CD4-positive, alpha-beta T cell treated with Interleukin-17A for 1 hour (primary cell): ENCODE measurements around the gene CDK5RAP3.

Source experiments
- DNase-seq: peaks from one replicate; pipeline ENCODE4 v3.0.0-alpha.2; 2020

CDK5RAP3 gene

DNA sequence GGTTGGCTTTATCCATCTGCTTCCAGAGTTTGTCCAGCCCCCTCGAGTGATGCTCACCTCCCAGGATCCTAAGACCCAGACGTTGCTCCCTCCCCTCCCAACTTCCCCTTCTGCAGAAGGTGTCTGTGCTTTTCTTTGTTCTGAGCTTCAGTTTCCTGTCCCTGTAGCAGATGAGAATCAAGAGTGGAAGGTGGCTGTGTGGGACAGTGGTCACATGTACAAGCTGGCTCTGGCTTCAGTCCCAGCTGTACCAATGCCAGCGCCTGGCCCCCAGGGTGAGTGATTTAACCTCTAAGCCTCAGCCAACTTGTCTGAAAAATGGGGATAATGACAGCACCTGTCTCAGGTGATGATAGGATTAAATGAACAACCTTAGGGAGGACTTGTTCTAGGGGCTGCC, 21.0 kb upstream of the CDK5RAP3 start:
- peak; percentile 11 for DNase-seq

DNA sequence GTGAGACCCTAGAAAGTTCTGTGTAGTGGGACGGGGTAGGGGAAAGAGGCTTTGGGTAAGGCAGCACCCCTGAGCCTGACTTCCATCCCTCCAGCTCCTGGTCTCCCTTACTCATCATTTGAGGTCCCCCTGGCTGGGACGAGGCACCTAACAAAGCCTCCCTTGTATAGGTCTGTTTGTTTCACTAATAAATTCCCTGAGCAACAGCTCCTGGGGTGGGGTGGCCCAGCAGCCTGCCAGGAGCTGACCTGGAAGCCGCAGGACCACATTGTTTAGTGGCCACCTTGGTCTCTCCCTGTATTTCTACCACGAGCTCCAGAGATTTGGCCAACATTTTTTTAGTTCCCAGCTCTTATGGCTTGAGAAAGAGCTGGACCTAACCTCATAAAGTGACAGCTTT, 20.5 kb upstream of the CDK5RAP3 start:
- no peak for DNase-seq

DNA sequence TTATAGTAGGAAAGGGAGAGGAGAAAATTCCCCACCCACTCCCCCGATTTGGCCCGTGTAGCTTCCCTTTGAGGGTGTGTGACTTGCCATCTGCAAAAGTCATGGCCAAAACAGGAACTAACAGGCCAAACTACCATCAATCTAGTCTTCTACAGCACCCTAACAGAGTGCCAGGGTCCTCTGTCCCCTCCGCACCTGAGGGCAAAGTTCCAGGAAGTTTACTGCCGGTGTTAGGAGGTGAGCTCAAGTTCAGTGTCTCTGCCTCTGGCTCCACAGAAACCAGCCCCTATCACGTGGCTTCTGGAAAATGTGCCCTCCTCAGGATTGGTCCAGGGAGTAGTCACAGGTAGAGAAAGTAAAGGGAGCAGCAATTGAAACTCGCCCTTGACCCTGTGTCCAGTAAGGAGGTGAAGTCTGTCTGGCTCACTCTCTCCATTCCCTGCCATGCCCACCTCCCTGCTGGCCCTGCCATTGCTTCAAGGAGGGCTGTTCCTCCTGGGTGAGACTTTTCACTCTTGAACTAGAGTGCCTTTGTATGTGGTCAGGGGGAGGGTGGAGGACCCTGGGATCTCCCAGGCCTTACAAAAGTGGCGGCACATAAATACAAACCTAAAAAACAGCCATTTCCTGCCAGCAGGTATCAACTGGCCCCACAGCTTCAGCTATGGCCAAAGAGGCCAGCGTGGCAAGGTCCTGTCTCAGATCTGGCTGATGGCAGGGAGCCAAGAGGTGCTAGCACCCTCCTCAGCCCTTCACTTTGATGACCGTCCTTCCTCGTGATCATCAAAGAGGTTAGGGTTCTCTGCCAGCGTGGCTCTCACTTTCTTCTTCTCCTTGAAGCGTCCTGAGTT, 18.5 kb upstream of the CDK5RAP3 start:
- no peak for DNase-seq

DNA sequence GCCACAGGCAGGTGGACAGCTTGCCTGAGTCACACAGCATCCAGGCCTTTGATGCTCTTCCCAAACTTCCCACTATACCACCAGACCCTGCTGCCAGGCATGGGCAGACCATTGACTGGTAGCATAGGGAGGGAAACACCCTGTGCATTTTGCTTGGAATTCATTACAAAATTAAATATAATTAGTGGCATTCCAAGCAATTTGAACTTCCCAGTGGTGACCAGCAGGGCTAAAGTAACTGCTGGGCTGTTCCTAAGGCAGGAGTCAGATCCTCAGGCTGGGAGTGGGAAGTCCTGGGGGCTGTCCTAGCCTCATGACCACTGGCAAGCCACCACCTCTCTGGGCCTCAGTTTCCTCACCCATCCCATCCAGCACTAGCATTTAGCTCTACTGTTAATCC, 17.0 kb upstream of the CDK5RAP3 start:
- no peak for DNase-seq

DNA sequence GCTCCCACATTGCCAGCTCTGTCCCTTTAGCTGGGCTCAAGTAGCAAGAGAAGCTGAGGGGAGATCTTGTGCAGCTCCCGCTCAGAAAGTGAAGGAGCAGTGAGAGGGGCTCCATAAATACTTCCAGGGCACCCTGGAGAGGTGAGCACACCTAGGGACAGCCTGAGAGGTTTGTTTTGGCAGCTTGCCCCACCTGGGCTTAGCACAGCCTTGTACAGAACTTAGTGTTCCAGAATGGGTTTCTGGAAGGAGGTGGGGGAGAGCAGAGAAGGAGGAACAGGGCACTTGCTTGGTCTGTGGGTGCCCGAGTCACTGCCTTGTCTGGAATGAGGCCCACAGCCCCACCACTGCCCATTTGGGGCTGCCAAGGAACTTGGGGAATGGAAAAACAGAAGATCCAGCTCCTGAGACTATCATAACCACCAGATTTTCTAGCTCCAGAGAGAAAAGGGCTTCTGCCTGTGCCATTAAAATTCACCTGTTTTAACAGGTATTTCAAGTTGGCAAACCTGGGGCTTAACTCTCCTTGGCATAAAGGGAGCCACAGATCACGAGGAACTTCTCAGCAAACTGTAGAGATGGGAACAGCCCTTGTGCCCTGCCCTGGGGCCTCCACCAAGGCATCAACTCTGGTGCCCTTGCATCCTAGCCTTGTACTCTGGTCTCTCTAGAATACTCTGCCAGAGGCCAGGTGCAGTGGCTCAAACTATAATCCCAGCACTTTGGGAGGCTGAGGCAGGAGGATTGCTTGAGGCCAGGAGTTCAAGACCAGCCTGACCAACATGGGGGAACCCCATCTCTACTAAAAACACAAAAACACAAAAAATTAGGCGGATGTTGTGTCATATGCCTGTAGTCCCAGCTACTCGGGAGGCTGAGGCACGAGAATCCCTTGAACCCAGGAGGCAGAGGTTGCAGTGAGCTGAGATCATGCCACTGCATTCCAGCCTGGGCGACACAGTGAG, 15.1 kb upstream of the CDK5RAP3 start:
- DNase-seq, result no peak

DNA sequence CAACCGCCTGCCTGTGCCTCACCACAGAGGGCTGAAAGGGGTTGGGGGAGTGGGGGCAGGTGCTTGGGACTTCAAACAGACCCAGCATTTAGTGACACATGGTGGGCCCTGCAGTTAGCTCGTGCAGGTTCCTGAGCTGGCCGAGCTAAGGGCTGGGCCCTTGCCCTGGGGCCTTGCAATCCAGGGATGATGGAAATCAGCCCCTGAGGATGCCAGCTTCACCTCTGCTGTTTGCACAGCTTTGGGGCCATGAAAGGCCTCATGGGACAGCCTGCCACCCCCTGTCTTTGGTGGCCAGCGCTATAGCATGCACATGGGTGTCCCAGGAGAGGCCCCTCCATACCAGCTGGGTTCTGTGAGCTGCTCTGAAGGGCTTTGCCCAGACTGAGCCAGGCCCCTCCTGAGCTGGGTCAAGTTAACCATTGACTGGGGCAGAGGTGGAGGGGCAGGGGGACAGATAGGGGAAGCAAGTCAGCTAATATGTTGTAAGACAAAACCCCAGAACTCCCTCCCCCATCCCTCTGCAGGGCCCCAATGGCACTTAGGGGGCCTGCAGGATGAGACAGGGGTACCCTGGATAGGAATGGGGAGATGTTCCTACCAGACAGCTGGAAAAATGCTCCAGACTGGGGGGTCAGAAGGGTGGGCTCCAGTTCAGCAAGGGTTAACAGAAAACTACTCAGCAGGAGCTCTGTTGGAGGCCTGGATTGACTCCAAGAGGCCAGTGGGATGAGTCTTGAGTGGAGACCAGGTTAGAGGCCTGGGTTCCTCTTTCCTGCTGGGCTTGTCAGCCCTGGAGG, 13.9 kb upstream of the CDK5RAP3 start:
- no peak for DNase-seq

DNA sequence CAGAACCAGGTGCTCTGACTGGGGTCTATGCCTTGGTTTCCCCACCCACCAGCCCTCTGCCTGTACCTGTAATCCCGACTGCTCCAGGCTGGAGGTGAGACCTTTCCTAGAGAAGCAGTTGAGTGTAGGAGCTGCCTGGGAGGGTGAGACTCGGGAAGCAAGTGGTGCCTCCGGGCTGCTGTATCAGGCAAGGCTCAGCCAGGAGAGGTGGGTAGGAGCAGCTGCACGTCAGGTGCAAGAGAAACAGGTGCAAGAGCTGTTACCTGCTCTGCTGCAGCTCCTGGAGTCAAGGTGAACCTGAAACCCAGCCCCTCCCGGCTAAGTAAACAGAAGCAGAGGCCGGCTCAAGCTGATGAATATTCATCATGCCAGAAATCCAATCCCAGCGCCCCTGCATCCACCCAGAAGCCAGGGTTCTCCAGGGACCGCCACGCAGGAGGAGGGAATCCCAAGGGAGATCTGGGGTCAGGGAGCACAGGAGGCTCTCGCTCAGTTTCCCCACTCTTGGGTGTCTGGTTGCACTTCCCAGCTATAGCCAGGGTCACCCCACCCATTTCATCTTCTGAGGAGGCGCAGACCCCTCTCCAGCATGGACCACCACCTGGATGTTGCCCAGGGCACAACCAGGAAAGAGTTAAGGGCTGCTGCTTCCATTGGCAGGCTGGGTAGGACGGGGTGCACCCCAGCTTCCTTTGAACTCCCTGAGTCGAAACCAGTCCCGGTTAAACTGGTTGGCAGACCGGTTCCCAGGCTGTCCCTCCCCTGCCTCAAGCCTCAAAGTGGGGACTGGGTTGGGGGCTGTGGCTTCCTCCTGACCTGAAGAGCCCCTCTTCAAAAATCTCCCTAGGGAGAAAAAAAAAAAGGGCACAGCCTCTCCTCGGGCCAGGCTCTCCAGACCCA, 13.1 kb upstream of the CDK5RAP3 start, which contains the start of gene PRR15L:
TSS of gene PRR15L (minus strand) at position 293 of the 900 bp plus-strand sequence. CDS start 4,649 bp downstream, outside the sequence.
- DNase-seq, result no peak

DNA sequence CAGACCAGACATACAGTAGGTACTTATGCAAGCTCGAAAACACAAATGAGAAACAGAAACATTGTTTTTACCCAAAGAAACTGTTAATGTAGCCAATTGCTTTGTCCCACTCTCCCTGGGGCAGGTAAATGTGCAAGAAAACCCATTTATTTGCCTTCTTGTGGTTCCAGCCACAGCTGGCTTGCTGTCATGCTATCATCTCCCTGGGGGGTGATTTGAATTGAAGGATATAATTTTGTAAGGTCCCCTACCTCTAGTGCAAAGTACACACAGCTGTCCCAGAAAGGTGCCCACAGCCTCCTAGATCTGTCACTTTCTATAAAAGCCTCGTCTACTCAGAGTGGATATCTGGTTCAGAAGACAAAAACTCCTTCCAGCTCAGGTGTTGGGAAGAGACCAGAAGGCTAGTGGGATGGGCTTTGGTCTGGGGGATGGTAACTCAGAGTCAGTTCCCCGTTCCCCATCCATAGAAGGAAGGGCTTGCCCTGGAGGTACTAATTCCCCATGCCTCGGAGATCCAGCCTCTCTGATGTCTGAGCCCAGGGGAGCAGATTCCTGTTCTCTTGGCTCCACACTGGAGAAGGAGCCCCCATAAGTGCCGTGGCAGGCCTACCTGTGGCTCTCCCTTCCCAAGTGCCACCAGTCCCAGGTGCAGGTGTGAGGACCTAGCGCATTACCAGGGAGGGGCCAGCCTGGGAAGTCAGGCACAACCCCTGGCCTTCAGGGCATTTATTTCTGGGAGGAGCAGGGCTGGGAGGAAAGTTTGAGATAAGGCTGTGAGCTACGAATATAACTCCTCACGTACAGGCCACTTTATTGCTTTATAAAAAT, 10.9 kb upstream of the CDK5RAP3 start:
- no peak for DNase-seq

DNA sequence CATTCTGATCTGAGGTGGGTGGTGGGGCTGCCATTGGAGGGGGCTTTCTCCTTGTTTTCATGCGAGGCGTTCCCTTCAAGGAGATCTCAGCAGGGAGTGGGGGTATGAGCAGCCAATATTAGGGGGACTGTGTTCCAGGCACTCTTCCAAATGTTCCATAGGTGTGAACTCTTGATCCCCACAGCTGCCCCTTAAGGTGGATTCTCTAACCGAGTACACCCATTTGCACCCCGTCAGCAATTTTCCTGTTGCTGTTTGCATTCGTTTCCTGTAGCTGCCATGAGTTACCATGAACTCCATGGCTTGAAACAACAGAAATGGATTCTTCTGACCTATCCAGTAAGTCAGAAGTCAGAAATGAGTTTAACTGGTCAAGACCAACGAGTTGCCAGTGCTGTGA, 9.5 kb upstream of the CDK5RAP3 start:
- no peak for DNase-seq

DNA sequence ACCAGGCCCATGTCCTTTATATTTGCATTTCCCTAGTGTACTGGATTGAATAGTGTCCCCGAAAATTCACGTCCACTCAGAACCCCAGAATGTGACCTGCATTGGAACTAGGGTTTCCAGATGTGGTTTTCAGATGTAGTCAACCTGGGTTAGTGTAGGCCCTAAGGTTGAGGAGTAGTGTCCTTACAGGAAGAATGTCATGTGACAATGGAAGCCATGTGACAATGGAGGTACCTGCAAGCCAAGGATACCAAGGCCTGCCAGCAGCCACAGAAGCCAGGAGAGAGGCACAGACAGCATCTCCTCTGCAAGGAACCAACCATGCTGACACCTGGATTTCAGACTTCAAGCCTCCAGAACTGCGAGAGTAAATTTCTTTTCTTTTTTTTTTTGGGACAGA, 8.0 kb upstream of the CDK5RAP3 start:
- no peak for DNase-seq

DNA sequence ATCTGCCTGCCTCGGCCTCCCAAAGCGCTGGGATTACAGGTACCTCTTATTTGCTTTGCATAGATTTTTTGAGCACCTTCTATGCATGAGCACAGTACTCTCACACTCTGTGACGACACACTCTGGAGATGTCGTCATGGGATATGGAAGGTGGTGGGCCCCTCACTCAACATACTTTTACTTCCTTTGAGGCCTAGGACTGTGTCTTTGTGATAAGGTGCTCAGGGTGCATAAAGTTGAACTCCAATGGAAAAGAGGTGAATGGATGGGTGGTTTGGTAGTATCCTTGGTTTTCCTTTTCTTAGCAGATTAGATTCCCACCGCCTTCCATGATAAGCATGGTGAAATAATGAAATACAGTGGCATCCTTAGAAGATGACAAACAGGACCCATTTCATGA, 6.1 kb upstream of the CDK5RAP3 start:
- no peak for DNase-seq

DNA sequence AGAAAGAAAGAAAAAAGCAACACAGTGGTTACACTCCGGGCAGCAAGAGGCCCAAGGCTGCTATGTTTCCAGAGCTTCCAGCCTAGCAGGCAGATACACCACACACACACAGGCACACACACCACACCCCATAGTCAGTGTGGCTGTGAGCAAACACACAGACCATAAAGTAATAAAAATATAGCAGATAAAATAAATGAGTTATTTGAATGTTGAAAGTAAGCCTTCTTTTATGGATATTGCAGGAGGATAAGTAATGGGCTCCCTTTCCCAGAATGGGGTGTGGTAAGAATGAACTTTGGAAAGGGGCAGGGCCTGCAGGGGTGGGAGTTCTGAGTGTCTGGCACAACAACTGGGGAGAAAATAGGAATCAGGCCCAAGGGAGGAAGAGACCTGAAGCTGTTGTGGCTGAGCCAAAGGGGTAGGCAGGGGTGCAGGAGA, 4.8 kb upstream of the CDK5RAP3 start:
- no peak for DNase-seq

DNA sequence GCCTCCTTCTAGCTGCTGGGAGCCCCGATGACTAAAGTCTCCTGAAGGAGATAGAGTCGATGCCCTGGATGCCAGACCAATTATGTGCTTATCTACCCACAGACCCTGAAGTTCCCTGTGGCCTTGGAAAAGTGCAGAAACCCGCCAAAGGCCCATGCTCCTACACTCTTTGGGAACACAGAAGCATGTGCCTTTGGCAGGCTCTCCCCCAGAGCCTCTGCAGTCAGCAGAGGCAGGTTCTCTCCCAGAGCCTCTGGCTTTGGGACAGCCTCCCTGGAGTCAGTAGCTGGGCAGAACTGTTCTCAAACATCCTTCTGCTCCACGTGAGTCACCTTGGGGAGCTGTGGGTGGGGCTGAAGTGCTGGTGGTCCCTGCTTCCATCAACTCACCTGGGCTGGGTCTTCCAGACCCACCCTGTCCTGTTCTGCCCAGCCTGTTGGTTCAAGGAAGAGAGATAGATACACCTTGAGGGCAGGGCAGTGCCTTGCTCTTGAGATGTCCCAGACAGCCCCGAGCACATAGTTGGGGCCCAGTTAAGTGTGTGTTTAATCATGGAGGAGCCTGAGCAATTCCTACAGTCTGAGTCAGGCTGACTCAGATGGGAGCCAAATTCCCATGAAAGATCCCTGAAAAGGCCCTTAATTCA, 3.2 kb upstream of the CDK5RAP3 start:
- no peak for DNase-seq

DNA sequence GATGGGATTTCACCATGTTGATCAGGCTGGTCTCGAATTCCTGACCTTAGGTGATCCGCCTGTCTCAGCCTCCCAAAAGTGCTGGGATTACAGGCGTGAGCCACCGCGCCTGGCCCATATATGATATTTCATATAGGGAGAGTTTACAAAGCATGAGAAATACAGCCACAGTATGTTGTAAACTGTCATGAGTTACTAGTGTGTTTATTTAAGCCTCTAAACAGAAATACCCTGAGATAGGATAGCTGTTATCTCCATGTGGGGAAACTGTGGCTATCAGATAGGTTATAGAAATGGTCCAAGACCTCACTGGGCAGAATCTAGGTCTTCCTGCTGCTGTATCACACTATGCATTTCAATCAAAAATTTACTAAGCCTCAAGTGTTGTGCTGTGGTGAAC, 2.1 kb upstream of the CDK5RAP3 start:
- no peak for DNase-seq

DNA sequence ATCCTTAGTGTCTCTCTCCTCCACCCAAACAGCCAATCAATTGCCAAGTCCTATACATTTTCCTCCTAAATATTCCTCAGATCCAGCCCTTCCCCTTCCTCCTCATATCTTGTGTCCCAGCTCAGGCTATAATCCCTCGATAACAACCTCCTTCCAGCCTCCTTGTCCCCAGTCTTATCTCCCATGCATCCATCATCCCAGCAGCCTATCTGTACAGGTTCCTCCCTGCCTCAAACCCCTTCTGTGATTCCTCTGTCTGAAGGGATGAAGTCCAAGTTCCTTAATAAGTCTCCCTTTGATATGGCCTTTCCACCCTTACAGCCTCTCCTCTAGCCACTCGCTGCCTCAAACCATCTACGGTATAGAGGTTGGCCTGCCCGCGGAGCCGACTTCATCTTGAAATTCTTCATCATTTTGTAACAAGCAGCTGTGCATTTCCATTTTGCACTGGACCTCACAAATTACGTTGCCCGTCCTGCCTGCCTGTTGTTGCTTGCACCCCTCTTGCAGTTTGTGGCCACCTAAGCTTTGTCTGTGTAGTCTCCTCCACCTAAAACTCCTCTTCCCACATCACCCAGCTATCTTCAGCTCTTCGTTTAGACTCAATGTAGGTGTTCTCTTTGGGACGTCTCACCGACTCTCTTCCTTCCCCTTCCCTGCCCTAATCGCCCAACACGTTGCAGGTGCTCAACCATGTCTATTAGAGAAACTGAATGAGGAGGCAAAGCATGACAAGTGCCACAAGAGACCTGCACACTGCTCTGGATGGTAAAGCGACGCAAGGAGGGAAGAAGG, 786 bp upstream of the CDK5RAP3 start:
- DNase-seq, result no peak

DNA sequence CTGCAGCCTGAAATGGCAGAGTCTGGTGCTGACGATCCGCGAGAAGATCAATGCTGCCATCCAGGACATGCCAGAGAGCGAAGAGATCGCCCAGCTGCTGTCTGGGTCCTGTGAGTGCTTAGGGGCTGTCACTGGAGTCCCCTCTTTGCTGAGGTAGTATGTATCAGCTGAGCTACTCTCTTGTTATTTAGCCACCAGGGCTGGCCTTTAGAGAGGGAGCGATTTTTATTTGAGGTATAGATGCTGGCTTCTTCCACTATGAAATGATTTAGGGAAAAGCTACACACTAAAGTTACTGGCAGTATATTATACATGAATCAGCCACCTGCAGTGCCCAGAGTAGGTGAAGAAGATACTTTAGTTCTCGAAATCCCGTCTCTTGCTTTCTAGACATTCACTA, 2.6 kb downstream of the CDK5RAP3 start:
- no peak for DNase-seq

DNA sequence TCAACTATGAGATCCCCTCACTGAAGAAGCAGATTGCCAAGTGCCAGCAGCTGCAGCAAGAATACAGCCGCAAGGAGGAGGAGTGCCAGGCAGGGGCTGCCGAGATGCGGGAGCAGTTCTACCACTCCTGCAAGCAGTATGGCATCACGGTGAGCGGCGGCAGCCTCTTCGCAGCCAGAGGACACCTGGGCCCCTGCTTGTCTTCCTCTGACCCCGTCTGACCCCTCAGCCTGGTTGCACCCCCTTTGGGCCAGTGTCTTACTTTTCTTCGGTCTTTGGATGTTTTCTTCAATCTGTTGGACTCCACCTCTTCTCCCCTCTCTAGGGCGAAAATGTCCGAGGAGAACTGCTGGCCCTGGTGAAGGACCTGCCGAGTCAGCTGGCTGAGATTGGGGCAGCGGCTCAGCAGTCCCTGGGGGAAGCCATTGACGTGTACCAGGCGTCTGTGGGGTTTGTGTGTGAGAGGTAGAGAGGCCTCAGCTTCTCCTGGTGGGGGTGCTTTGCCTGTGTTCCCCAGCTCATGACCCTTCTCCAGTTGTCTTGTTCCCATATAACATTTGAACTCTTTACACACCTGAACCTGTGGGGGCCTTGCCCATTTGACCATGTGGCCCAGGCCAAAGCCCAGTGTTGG, 4.4 kb downstream of the CDK5RAP3 start:
- DNase-seq, result no peak

DNA sequence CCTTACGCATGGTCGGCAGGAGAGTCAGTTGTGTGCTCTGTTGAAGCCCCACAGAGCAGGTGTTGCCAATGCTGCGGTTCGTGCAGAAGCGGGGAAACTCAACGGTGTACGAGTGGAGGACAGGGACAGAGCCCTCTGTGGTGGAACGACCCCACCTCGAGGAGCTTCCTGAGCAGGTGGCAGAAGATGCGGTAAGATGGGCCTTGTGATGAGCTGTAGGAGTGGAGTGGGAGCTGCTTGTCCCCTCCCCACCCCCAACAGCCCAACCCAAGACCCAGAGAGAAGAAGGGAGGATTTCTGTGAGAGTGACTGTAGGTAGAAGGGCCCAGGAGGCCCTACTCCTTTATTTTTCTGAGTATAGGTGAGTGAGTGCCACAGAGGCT, 4.9 kb downstream of the CDK5RAP3 start:
- DNase-seq, result no peak

DNA sequence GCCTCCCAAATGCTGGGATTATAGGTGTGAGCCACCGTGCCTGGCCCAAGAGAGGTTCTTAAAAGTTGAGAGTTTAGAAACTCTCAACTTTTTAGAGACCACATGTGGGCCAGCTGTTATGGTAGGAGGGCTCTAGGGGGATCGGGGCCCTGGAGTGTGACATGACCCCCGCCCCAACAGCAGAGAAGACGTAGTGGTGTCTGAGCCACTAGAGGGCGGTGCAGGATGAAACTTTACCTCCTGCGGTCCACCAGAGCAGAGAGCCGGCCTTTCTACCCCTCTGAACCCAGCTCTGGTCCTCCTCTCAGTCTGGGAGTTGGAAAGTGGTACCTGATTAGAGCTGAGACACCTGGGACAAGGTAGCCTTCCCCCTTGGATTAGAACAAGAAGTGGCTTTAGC, 7.4 kb downstream of the CDK5RAP3 start:
- peak; percentile 59 for DNase-seq
